Type B pancreatic cell (in vitro differentiated cells): Measurements from ENCODE around the gene ZNF592. TPM values are rescaled to one million over a fixed set of nuclear protein-coding genes. Genes with fewer than 3 reads are reported as not detected.

ENCODE experiments used
- DNase-seq: peaks from one replicate; pipeline ENCODE4 v3.0.0; 2021; ENCODE audit warnings: mixed read lengths; ENCODE audit not compliant: unreplicated experiment; ENCODE audit errors: extremely low spot score
- H3K27ac Mint-ChIP-seq: 2 replicates; pipeline ENCODE4 v1.8.0; 2021; ENCODE audit warnings: mild to moderate bottlenecking, mixed read lengths
- H3K27me3 Mint-ChIP-seq: 2 replicates; pipeline ENCODE4 v1.8.0; 2021; ENCODE audit warnings: mixed read lengths
- H3K36me3 Mint-ChIP-seq: 2 replicates; pipeline ENCODE4 v1.8.0; 2021; ENCODE audit warnings: mixed read lengths
- H3K4me1 Mint-ChIP-seq: one replicate; pipeline ENCODE4 v1.8.0; 2021; ENCODE audit warnings: mixed read lengths; ENCODE audit not compliant: unreplicated experiment
- H3K4me3 Mint-ChIP-seq: 2 replicates; pipeline ENCODE4 v1.8.0; 2021; ENCODE audit warnings: mild to moderate bottlenecking, mixed read lengths
- H3K9me3 Mint-ChIP-seq: 2 replicates; pipeline ENCODE4 v1.8.0; 2021; ENCODE audit warnings: mixed read lengths
- total RNA-seq: library from RNA; stranded (reverse); gene quantifications from 2 replicates; pipeline ENCODE4 v1.2.1, GENCODE V29; 2021; ENCODE audit warnings: low replicate concordance
- TF ChIP-seq, protein P1 (sequence below): fragments of 200-600 bp; sonication (generic); conservative IDR thresholded peaks from 2 replicates; pipeline ENCODE4 v1.5.0; 2021; ENCODE audit warnings: antibody characterized with exemption, mild to moderate bottlenecking

ZNF592 gene
- total RNA-seq, 1 donor from 2014 or later = 26.8 TPM

DNA sequence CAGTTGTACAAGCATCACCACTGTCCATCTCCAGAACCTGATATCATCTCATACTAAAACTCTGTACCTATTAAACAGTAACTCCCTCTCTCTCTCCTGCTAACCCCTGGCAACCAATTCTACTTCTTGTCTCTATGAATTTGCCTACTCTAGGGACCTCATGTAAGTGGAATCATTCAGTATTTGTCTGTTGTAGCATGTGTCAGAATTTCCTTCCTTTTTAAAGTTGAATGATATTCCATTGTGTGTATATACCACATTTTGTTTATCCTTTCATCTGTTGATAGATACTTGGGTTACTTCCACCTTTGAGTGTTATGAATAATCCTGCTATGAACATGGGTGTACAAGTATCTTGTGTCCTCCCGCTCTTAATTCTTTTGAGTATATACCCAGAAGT, 16.6 kb downstream of the ZNF592 start:
- DNase-seq = no peak
- Mint-ChIP-seq H3K4me3 (no peak overlapping the region), H3K9me3 (no peaks in the 10 kb centered on the region), H3K27me3 (no peaks in the 10 kb centered on the region), H3K4me1 (no peaks in the 10 kb centered on the region), H3K36me3 (peaks cover 17% of the 10 kb centered on the region), H3K27ac (peak overlapping the region; percentile 57)
- TF ChIP-seq, protein P1, sequence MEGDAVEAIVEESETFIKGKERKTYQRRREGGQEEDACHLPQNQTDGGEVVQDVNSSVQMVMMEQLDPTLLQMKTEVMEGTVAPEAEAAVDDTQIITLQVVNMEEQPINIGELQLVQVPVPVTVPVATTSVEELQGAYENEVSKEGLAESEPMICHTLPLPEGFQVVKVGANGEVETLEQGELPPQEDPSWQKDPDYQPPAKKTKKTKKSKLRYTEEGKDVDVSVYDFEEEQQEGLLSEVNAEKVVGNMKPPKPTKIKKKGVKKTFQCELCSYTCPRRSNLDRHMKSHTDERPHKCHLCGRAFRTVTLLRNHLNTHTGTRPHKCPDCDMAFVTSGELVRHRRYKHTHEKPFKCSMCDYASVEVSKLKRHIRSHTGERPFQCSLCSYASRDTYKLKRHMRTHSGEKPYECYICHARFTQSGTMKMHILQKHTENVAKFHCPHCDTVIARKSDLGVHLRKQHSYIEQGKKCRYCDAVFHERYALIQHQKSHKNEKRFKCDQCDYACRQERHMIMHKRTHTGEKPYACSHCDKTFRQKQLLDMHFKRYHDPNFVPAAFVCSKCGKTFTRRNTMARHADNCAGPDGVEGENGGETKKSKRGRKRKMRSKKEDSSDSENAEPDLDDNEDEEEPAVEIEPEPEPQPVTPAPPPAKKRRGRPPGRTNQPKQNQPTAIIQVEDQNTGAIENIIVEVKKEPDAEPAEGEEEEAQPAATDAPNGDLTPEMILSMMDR = no peak

- peaks cover 17% of the 10 kb centered on the region for H3K36me3 Mint-ChIP-seq
- no peak for DNase-seq
- no peaks in the 10 kb centered on the region for H3K9me3 Mint-ChIP-seq
- H3K4me1 Mint-ChIP-seq = peaks cover under 1% of the 10 kb centered on the region
- H3K27me3 Mint-ChIP-seq = no peaks in the 10 kb centered on the region
- no peak overlapping the region for H3K27ac Mint-ChIP-seq
- TF ChIP-seq, protein P1 = no peak
- H3K4me3 Mint-ChIP-seq = no peak overlapping the region
Measured at GRCh38 chr15:84765675-84766074, 17.3 kb downstream of the ZNF592 start.

- Mint-ChIP-seq H3K36me3 (peaks cover 17% of the 10 kb centered on the region), H3K27me3 (no peaks in the 10 kb centered on the region), H3K4me1 (peaks cover 9% of the 10 kb centered on the region), H3K4me3 (no peak overlapping the region), H3K9me3 (no peaks in the 10 kb centered on the region), H3K27ac (no peak overlapping the region)
- no peak for DNase-seq
- TF ChIP-seq, protein P1 = no peak
Measured at GRCh38 chr15:84766461-84767035, 18.2 kb downstream of the ZNF592 start.

DNA sequence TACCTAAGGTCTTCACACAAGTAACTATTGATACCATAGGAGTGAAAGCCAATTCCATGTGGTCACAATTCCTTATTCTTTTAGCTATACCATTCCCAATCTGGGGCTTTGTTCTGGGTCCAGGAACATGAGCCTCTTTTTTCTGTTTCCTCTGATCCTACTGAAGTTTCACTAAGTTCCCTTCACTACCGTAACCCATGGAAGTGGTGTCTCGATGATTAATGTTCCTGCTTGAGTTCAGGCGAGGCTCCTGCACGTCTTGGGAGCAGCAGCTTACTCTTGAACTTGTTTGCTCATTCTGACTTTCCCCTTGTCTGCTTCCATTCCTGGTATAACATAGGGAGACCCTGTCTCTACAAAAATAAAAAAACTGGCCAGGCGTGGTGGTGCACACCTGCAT, 23.6 kb downstream of the ZNF592 start:
- Mint-ChIP-seq H3K27ac (peak overlapping the region; percentile 40), H3K4me1 (peaks cover 17% of the 10 kb centered on the region), H3K4me3 (no peak overlapping the region), H3K36me3 (peaks cover 14% of the 10 kb centered on the region), H3K27me3 (no peaks in the 10 kb centered on the region), H3K9me3 (no peaks in the 10 kb centered on the region)
- DNase-seq = no peak
- TF ChIP-seq, protein P1 = no peak

GRCh38 chr15:84772467-84772866, 24.1 kb downstream of the ZNF592 start:
- H3K9me3 Mint-ChIP-seq = no peaks in the 10 kb centered on the region
- DNase-seq = no peak
- H3K36me3 Mint-ChIP-seq = peaks cover 11% of the 10 kb centered on the region
- H3K27ac Mint-ChIP-seq = peak overlapping the region; percentile 40
- TF ChIP-seq, protein P1 = no peak
- no peaks in the 10 kb centered on the region for H3K27me3 Mint-ChIP-seq
- peaks cover 17% of the 10 kb centered on the region for H3K4me1 Mint-ChIP-seq
- no peak overlapping the region for H3K4me3 Mint-ChIP-seq

GRCh38 chr15:84773716-84774115, 25.3 kb downstream of the ZNF592 start:
- Mint-ChIP-seq H3K36me3 (peaks cover 20% of the 10 kb centered on the region), H3K4me1 (peaks cover 17% of the 10 kb centered on the region), H3K4me3 (no peak overlapping the region), H3K9me3 (no peaks in the 10 kb centered on the region), H3K27me3 (no peaks in the 10 kb centered on the region), H3K27ac (no peak overlapping the region)
- no peak for DNase-seq
- TF ChIP-seq, protein P1 = no peak
